Femur (tissue), 1 donor: ENCODE measurements around the gene PBRM1.

ENCODE experiments used
- DNase-seq: peaks from one replicate; pipeline ENCODE4 v3.0.0-alpha.2; 2017

Gene PBRM1

DNA sequence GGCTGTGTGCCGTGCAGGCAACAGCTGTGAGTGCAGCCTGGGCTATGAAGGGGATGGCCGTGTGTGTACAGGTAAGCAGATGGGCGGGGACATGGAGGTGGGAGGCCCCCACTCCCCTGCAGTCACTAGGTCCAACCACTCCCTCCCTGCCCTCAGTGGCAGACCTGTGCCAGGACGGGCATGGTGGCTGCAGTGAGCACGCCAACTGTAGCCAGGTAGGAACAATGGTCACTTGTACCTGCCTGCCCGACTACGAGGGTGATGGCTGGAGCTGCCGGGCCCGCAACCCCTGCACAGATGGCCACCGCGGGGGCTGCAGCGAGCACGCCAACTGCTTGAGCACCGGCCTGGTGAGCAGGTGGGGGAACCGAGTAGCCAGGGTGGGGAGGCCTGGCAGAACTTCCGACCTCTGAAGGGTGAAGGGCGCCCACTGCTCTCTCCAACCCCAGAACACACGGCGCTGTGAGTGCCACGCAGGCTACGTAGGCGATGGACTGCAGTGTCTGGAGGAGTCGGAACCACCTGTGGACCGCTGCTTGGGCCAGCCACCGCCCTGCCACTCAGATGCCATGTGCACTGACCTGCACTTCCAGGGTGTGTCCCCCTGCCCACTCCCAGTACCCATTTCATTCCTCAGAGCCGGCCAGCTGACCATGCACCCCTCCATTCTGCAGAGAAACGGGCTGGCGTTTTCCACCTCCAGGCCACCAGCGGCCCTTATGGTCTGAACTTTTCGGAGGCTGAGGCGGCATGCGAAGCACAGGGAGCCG, 163.6 kb downstream of the PBRM1 start:
- DNase-seq: no peak

DNA sequence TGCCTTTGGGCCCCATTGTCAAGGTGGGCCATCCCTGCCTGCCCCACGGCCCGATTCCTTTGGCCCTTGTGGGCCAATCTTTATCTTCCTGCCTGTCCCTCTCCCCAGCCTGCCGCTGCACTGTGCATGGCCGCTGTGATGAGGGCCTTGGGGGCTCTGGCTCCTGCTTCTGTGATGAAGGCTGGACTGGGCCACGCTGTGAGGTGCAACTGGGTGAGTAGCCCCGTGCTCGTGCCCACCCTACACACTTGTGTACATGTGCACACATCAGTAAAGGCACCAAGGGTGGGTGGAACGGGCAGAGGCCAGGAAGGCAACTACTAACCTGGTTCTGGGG, 164.3 kb downstream of the PBRM1 start:
- DNase-seq: no peak

DNA sequence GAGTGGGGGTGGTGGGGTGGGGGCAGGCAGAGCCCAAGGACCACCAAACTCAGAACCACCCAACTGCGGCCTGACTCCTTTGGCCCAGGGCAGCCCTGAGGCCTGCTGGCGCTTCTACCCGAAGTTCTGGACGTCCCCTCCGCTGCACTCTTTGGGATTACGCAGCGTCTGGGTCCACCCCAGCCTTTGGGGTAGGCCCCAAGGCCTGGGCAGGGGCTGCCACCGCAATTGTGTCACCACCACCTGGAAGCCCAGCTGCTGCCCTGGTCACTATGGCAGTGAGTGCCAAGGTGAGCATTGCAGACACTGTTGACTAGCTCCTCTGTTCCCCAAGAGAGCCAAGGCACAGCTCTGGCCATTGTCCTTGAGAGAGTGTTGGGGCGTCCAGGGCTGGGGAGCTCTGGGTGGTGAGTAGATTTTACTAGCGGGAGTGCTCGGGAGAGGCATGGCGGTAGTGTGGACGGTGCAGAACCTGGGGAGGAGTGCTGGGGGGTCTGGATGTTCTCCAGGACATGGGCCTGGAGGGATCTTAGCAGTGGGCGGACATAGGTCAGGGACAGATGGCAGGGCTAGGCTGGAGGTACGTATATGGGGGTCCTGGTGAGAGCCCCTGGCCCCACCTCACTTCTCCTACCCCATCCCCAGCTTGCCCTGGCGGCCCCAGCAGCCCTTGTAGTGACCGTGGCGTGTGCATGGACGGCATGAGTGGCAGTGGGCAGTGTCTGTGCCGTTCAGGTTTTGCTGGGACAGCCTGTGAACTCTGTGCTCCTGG, 164.8 kb downstream of the PBRM1 start:
- no peak for DNase-seq

DNA sequence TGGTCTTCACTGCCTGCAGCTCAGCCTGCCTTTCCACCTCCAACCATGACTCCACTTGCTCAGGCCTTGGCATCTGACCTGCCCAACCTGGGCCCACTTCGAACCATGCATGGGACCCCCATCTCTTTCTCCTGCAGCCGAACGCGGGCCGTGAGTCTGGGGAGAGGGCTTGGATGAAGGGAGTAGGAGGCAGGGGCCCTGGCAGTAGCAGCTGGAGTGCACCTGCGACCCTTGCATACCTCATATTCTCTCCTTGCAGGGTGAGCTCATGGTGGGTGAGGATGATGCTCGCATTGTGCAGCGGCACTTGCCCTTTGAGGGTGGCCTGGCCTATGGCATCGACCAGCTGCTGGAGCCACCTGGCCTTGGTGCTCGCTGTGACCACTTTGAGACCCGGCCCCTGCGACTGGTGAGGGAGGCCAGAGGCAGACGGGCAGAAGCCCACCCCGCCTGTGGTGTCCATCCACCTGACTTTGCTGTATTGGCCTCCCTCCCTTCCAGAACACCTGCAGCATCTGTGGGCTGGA, 165.5 kb downstream of the PBRM1 start:
- no peak for DNase-seq

DNA sequence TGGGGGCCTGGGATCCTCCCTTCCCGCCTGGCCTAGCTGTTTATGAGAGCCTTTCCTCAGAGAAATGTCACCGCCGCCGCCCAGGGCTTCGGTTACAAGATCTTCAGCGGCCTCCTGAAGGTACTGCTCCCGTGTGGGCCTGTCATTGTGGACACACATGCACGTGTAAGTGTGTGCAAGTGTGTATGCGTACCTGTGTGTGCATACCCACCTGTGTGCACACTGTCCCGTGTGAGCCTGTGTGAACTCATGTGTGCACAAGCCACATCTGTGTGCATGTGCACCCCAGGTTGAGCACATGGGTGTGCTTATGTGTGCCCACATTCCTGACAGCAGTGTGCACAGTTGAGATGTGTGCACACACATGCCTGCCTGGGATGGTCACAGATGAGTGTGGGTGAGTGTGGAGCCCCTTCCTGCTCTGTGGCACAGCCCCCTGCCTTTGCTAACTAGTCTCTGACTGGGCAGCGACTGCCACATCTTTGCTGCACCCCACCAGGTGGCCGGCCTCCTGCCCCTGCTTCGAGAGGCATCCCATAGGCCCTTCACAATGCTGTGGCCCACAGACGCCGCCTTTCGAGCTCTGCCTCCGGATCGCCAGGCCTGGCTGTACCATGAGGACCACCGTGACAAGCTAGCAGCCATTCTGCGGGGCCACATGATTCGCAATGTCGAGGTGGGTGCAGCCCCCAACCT, 166.1 kb downstream of the PBRM1 start:
- no peak for DNase-seq

DNA sequence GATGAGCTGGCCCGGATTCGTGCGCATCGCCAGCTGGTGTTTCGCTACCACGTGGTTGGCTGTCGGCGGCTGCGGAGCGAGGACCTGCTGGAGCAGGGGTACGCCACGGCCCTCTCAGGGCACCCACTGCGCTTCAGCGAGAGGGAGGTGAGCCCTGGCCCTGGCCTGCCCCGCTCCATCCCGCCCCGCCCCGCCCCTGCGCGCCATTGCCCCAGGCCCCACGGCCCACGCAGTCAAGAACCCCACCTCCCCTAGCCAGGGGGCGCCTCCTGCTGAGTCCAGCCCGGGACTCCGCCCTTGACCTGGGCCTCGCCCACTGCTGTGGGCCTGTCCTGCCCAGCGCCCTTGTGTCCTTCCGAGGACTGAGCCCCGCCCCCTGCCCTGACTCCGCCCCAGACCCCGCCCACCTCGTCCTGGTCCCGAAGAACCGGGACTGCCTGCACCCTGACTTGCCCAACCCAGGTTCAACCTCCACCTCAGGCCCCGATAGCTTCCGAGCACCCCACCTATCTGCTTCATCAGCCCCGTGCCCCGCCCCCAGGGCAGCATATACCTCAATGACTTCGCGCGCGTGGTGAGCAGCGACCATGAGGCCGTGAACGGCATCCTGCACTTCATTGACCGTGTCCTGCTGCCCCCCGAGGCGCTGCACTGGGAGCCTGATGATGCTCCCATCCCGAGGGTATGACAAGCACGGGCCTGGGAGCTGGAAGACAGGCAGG, 166.8 kb downstream of the PBRM1 start:
- DNase-seq: no peak

DNA sequence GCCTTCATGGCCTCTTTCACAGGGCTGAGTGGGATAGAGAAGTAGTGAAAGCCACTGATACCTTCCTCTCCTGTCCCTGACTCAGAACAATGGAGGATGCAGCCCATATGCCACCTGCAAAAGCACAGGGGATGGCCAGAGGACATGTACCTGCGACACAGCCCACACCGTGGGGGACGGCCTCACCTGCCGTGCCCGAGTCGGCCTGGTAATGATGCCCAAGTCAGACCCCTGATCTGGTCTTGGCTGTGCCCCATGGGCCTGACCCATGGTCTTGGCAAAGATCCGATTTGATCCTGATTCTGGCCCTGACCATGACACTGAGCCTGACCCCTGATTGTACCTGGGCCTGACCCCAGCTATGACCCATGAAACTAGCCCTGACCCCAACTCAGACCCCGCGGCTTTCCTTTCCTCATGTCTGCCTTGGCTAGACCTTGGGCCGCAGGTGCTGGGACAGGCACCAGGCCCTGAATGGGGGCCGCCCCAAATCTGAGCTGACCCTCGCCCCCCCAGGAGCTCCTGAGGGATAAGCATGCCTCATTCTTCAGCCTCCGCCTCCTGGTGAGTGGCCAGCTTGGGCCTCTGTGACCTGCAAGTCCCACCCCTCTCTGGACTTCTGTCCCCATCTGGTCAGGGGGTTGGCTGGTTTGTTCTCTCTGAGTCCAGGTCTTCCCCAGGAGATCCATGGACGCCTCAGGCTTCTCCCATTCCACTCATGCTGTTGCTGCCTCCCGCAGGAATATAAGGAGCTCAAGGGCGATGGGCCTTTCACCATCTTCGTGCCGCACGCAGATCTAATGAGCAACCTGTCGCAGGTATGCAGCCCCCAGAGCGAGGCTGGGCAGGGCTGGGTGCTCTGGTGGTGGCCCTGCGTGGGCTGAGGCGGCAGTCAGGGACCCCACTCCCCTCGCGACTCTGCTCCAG, 167.7 kb downstream of the PBRM1 start:
- no peak for DNase-seq

DNA sequence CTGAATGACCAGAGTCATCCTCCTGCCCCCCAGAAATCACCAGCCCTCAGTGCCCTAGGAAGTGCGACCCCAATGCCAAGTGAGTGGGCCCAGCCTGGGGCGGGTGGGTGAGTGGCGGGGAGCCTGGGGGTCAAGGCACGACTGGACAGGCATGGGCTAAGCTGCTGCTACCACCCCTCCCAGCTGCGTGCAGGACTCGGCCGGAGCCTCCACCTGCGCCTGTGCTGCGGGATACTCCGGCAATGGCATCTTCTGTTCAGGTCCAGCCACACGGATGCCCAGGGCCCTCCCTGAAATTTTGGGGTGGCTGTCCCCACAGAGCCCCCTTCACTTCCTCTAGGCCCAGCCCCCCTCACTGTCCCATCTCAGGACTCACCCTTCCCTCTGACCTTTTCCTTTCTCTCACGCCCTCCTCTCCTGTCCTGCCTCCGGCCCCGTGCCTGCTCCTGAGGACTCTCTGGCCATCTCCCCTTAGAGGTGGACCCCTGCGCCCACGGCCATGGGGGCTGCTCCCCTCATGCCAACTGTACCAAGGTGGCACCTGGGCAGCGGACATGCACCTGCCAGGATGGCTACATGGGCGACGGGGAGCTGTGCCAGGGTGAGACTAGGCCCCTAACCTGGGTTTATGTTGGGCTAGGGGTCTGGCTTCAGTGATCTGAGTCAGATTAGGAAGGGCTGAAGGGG, 169.1 kb downstream of the PBRM1 start:
- DNase-seq: no peak

DNA sequence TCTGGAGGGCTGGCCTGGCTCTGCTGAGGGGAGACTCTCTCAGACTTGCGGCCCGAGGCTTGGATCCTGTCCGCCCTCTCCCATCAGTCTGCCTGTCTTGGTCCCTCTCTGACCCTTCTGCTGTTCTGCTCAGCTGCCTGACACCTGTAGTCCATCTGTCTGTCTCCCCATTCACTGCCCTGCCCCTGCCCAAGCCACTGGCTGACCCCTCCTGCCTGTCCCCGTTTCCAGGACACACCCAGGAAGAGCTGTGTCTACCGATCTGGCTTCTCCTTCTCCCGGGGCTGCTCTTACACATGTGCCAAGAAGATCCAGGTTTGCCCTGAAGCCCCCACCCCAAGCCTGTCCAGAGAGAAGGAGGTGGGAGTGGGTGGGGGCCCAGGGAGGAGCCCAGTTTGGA, 170.5 kb downstream of the PBRM1 start:
- DNase-seq: no peak

DNA sequence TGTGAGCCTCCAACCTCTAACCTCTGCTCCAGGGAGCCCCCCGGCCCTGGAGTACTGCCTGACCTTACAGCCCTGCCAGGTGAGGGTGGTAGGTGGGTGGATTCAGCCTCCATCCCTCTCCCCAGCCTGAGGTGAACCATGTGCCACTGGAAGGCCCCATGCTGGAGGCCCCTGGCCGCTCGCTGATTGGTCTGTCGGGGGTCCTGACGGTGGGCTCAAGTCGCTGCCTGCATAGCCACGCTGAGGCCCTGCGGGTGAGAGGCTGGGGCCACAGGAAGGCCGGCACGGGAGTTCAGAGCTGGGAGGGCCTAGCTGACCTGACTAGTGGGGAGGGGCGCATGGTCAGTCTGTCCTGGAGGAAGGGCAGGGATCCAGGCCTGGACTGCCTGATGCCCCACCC, 171.1 kb downstream of the PBRM1 start:
- no peak for DNase-seq

DNA sequence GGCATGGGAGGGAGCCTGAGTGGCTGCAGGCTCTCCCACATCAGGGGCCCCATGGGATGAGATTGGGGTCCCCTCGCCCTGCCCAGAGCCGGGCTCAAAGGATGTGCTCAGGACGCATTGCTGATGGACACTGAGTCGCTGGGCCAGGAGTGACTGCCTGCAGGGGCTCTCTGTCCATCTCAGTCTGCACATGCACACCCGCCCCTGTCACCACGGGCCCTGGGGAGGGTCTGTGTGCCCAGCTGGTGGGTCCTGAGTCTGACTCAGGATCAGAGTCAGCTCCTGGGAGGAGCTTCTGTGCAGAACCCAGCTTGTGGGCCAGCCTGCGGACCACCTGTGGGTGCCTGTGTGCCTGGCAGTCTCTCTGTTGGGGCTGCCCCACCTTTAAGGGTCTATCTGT, 172.4 kb downstream of the PBRM1 start:
- no peak for DNase-seq

DNA sequence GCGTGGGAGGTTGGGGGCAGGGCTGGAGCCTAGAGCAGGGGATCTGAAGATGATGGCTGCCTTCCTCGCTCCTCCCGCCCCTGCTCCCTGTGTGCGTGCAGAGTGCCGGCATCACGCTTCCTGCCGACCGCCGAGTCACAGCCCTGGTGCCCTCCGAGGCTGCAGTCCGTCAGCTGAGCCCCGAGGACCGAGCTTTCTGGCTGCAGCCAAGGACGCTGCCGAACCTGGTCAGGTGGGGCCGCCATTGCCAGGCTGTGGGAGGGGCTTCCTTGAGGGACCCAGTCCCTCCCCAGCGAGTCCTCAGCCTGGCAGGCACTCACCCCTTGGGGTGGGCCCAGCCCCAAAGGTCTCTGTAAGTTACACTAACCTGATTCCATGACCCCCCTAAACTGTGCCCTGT, 173.0 kb downstream of the PBRM1 start:
- DNase-seq: no peak

DNA sequence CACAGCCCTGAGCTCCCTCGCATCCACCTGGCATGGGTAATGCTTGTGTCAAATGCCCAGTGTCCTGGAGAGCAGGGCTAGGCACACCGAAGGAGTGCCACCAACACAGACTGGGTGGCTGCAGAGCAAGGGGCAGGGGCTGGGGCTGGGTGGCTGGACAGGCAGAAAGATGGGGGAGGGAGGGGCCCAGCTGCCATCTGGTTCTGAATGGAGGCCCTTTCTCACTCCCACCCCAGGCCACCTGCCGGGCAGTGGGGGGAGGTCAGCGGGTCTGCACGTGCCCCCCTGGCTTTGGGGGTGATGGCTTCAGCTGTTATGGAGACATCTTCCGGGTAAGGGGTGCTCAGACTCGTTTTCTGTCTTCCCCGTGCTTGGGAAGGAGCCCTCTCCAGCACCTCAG, 173.6 kb downstream of the PBRM1 start:
- DNase-seq: no peak

DNA sequence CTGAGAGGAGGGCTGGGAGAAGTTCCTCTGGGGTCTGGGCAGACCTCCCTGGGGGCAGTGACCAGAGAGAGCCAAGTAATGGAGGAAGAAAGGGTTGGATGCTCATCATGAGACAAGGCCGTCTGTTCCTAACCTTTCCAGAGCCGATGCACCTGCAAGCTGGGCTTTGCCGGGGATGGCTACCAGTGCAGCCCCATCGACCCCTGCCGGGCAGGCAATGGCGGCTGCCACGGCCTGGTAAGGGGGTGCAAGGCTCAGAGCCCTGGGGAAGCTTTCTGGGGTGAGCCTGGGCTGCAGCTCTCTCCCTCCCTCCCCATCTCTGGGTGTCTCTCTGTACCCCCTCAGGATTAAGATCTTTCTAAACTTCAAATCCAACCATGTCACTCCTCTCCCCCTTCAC, 174.2 kb downstream of the PBRM1 start:
- DNase-seq: no peak

DNA sequence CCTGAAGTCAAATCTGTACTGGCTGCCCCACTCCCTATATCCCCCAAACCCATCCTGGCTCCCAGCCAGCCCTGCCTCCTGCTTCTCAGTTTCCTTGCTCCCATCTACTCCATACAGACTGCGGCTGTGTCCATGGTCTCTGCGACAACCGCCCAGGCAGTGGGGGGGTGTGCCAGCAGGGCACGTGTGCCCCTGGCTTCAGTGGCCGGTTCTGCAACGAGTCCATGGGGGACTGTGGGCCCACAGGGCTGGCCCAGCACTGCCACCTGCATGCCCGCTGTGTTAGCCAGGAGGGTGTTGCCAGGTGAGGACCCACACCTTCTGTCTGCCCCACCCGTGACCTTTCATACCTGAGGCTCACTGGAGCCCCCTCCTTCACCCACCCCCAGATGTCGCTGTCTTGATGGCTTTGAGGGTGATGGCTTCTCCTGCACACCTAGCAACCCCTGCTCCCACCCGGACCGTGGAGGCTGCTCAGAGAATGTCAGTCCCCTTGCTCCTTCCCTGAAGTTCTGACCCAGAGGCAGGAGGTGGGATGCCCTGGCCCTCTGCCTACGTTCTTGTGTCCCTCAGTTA, 175.9 kb downstream of the PBRM1 start:
- DNase-seq: no peak

DNA sequence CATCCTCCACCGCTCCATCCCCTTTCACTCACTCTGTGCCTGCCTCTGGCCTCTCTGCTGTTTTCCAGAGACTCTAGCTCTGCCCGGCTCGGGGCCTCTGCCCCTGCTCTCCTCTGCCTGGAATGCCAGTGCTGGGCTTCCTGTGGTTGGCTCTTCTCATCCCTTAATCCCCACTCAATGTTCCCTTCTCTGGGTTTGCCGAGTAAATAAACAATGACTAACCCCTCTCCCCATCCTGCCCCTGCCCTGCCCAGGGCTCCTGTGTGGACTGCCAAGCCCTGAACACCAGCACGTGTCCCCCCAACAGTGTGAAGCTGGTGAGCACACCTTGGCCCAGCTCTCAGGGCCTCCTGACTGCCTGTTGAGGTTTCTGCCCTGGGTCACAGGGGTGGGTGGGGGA, 178.4 kb downstream of the PBRM1 start:
- DNase-seq: no peak

DNA sequence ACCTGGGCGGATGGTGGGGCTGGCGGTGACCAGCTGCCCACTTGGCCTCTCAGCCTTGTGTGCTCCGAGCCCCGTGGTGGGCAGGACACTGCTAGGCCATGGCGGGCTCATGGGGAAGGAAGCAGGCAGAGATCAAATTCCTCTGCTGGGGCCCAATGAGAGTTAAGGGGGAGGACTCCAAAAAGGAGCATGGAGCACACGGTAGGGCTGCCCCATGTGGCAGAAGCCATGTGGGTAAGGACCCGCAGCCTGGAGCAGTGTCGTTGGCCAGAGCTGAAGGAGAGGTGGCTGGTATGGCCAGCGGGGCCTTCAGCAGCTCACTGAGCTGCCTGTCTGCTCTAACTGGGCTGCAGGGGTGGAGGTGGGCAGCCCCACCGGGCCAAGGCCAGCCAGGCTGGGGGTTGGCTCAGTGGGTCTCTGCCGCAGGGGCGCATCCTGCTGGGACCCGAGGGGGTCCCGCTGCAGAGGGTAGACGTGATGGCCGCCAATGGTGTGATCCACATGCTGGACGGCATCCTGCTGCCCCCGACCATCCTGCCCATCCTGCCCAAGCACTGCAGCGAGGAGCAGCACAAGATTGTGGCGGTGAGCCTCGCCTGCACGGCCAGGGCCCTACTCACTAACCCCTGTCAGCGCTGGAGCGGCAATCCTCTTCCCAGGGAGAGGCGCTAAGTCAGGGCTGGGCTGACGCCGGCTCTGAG, 179.3 kb downstream of the PBRM1 start:
- DNase-seq: no peak

DNA sequence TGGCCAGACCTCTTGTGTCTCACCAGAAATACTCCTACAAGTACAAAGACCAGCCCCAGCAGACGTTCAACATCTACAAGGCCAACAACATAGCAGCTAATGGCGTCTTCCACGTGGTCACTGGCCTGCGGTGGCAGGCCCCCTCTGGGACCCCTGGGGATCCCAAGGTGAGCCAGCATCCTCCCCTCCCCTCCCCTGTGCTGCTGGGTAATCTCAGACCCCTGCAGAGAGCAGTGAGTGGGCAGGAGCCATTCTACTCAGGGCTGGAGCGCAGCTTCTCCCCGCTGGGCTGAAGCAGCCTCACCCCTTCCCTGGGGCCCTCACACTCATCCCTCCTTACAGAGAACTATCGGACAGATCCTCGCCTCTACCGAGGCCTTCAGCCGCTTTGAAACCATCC, 180.7 kb downstream of the PBRM1 start:
- DNase-seq: no peak

DNA sequence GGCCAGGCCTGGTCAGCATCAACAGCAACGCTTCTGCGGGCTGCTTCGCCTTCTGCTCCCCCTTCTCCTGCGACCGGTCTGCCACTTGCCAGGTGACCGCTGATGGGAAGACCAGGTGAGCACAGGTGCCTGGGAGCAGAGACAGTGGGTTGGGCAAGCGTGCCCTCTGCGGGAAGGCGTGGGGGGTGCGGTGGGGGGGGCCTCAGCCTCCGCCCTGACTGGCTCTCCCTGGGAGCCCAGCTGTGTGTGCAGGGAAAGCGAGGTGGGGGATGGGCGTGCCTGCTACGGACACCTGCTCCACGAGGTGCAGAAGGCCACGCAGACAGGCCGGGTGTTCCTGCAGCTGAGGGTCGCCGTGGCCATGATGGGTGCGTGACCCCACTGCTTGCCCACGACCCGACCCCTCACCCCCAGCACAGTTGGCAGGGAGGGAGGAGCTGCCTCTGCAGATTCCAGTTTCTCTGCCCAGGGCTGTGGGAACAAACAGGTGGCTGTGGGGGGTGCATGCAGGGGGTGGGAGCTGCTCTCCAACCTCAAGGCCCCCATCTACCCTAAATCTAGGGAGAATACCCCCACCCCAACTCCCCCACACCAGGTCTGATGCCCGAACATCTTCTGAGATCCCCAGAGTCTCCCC, 181.8 kb downstream of the PBRM1 start:
- DNase-seq: no peak

DNA sequence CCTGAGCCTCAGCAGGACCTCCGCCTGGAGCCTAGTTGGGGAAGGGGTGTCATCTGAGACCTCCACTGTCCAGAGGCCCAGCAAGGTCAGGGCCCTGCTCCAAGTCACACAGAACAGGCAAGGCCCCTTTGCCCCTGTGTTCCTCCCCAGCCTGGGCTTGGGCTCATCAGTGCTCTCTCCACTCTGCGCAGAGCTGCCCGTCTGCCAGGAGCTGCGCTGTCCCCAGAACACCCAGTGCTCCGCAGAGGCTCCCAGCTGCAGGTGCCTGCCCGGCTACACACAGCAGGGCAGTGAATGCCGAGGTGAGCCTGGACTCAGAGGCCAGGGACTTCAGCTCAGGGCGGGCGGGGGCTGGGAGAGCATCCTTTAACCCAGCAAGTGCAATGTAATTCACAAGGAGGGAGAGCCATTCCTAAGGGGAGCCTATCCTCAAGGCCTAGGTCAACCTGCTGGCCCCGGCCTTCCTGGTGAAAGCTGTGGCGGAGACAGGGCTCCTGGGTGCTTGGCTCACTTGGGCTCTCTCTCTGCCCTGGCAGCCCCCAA, 182.8 kb downstream of the PBRM1 start:
- no peak for DNase-seq
